LoVo (cell line): Measurements from ENCODE around the gene CABLES2.

Experiments used
- DNase-seq: peaks from one replicate; pipeline ENCODE4 v3.0.0-alpha.2; 2016; ENCODE audit warnings: low spot score

CABLES2 gene

GRCh38 chr20:62407221-62407992, at the start of gene CABLES2:
Gene CABLES2, minus strand, starts transcription at chr20:62407285. Its CDS starts 9 bp downstream, at chr20:62407276.
- DNase-seq, result peak; percentile 95

- DNase-seq, result no peak
Observed at GRCh38 chr20:62455929-62456328, 48.8 kb upstream of the CABLES2 start.

- DNase-seq, result no peak
Observed at GRCh38 chr20:62454904-62455636, 48.0 kb upstream of the CABLES2 start.

- no peak for DNase-seq
Observed at GRCh38 chr20:62453186-62453808, 46.2 kb upstream of the CABLES2 start.

GRCh38 chr20:62452475-62453095, 45.5 kb upstream of the CABLES2 start:
- DNase-seq, result no peak

GRCh38 chr20:62451970-62452369, 44.9 kb upstream of the CABLES2 start:
- DNase-seq, result no peak

GRCh38 chr20:62451156-62451767, 44.2 kb upstream of the CABLES2 start:
- DNase-seq, result no peak

- no peak for DNase-seq
Observed at GRCh38 chr20:62449951-62450691, 43.0 kb upstream of the CABLES2 start.

- no peak for DNase-seq
Observed at GRCh38 chr20:62448788-62449187, 41.7 kb upstream of the CABLES2 start.

GRCh38 chr20:62448038-62448437, 41.0 kb upstream of the CABLES2 start:
- no peak for DNase-seq

GRCh38 chr20:62446888-62447869, 40.1 kb upstream of the CABLES2 start:
- DNase-seq, result no peak

- no peak for DNase-seq
Observed at GRCh38 chr20:62446481-62446880, 39.4 kb upstream of the CABLES2 start.

GRCh38 chr20:62445553-62446340, 38.7 kb upstream of the CABLES2 start:
- DNase-seq, result no peak

- no peak for DNase-seq
Observed at GRCh38 chr20:62444286-62444685, 37.2 kb upstream of the CABLES2 start.

GRCh38 chr20:62441987-62442539, 35.0 kb upstream of the CABLES2 start:
- DNase-seq, result no peak

- no peak for DNase-seq
Observed at GRCh38 chr20:62439218-62439617, 32.1 kb upstream of the CABLES2 start.

- no peak for DNase-seq
Observed at GRCh38 chr20:62437927-62438326, 30.8 kb upstream of the CABLES2 start.

- no peak for DNase-seq
Observed at GRCh38 chr20:62437496-62437895, 30.4 kb upstream of the CABLES2 start.

- no peak for DNase-seq
Observed at GRCh38 chr20:62436692-62437091, 29.6 kb upstream of the CABLES2 start.
